GM18867 (cell line): ENCODE data around the gene PCK1.

Source experiments
- ATAC-seq: cut with Tn5 transposase; IDR thresholded peaks from one replicate; pipeline ENCODE4 v1.9.1; 2021; ENCODE audit warnings: mild to moderate bottlenecking, moderate library complexity; ENCODE audit not compliant: unreplicated experiment

PCK1 gene

GRCh38 chr20:57576002-57576401, 15.1 kb downstream of the PCK1 start:
- ATAC-seq: no peak

DNA sequence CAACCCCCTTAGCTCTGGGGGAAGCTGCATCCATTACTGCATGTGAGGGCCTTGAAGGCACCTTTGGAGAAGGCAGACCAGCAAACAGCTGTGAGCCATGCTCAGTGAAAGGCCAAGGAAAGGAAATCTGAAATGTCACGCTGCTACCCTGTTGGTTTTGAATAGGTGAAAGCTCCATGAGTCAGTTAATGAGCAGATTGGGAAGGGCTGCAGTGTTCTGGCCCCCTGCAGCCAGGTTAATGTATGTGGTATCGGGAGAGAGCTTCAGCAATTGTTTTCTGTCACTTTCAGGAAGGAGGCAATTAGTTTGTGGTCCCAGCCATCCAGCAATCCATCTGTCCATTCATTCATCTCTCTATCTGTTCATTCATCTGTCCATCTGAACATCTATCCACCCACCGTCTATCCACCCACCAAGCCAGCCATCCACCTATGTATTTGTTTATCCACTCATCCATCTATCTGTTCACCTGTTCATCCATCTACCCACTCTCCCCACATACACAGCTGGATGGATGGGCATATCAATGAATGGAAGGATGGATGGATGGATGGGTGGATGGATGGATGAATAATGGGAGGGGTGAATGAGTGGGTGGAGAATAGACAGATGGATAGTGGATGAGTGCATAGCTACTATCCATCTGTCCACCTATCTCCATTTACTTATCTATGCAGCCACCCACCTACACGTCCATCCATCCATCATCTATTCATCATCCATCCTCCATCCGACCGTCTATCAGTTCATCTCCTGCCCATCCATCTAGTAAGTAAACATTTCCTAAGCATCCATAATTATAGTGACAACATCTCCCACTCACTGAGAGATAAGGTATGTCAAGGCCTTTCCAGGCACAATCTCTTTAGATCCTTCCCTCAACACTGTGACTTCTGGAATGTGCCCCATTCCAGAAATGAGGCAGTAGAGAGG, 16.0 kb downstream of the PCK1 start:
- ATAC-seq: no peak

DNA sequence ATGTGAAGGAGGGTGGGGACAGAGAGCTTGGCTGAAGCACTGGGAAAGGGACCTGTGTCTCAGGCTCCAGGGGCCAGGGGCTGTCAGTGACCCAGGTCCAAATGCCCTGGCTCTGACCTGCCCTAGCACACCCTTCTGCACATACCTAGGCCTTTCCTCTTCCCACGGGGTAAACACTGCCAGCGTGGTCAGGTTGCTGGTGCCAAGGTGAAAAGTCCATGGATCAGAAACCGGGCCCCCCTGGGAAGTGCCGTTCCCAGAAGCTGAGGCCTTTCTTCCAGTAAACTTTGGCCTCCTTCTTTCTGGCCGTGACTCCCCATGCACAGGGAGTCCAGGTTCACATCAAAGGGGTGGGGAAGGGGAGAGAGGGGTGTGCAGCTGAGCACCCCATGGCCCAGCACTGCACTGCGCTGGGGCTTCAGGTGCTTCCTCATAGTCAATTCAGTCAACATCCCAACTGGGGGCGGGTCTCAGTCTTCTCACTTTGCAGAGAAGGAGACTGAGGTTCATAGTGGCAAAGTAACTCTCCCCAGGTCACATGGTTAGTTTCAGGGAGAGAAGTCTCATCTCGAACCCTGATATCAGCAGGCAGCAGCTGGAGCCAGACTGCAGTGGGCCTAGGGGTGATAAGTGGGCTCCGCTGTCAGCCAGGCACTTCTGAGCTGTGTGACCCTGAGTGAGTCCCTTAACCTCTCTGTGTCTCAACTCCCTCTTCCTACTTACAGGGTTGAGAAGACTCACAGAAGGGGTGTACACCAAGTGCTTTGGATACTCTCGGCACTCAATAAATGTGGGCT, 17.0 kb downstream of the PCK1 start:
- no peak for ATAC-seq

- no peak for ATAC-seq
Measured at GRCh38 chr20:57578476-57579165, 17.7 kb downstream of the PCK1 start.

DNA sequence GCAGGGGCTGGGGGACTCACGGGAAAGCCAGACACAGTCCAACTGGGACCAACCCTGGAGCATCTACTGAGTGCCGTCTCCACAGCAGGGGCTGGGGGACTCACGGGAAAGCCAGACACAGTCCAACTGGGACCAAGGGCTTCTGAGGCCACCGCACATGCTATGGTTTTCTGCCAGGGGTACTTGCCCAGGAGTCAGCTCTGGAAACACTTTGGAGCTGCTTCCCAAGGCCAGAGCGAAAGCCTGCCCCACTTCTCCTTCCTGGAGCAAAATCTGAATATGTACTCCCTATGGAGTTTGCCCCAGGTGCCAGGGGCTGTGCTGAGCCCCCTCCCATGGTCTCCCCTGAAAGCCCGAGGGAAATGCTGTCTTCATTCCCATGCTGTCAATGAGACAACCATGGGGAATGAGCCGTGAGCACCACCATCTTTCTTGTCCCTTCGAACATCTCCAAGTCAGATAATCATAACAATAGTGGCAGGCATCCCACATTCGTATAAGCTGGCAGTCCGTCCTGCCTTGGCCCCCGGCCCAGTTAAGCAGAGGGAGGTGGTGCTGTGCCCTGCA, 18.5 kb downstream of the PCK1 start:
- ATAC-seq: no peak

- no peak for ATAC-seq
Measured at GRCh38 chr20:57579898-57580447, 19.1 kb downstream of the PCK1 start.

DNA sequence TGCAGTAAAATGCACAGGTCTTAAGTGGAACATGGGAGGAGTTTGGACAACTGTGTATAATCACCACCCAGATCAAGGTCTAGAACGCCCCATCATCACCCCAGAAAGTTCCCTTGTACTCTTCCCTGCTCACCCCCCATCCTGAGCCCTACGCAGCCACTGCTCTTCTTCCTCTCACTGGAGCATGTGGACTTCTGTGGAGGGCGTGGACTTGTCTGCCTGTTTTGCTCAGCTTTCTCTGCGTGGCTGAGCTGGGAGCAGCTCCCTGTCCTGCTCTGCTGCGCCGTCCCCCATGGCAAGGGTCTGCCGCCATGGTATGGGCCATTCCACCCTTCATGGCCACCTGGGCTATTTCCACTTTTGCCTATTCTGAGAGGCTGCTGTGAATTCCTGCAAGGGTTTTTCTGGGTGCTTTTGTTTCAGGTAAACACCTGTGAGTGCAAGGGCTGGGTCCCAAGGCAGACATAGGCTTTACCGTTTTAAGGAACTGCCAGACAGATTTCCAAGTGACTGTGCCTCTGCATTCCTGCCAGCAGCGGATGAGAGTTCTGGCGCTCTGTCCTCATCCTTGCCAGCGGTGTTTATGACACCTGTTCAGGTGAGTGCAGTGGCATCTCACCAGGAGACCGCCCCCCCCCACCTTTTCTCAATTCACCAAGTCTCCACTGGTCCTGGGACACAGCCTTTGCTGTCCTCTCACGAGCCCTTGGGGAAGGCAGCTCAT, 19.7 kb downstream of the PCK1 start:
- ATAC-seq: no peak

GRCh38 chr20:57581202-57582028, 20.5 kb downstream of the PCK1 start:
- ATAC-seq: no peak

DNA sequence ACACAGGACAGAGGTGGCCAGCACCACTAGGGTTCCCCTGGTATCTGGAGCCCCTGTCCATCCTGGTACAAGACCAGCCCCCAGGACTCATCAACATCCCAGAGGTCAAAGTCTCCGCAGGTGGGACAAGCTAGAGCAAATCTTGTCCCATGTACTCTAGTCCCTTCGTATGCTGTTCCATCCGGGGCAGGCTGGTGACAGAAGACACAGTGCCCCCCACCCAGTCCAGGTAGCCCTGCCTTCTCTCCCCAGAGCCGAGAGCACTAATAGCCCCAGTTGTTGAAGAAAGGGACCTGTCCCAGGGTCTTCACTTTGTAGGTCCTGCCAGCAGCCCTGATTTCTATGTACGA, 21.1 kb downstream of the PCK1 start:
- no peak for ATAC-seq

- no peak for ATAC-seq
Measured at GRCh38 chr20:57582432-57583288, 21.8 kb downstream of the PCK1 start.

GRCh38 chr20:57583289-57584257, 22.7 kb downstream of the PCK1 start:
- ATAC-seq: no peak

- no peak for ATAC-seq
Measured at GRCh38 chr20:57584768-57585461, 24.0 kb downstream of the PCK1 start.

DNA sequence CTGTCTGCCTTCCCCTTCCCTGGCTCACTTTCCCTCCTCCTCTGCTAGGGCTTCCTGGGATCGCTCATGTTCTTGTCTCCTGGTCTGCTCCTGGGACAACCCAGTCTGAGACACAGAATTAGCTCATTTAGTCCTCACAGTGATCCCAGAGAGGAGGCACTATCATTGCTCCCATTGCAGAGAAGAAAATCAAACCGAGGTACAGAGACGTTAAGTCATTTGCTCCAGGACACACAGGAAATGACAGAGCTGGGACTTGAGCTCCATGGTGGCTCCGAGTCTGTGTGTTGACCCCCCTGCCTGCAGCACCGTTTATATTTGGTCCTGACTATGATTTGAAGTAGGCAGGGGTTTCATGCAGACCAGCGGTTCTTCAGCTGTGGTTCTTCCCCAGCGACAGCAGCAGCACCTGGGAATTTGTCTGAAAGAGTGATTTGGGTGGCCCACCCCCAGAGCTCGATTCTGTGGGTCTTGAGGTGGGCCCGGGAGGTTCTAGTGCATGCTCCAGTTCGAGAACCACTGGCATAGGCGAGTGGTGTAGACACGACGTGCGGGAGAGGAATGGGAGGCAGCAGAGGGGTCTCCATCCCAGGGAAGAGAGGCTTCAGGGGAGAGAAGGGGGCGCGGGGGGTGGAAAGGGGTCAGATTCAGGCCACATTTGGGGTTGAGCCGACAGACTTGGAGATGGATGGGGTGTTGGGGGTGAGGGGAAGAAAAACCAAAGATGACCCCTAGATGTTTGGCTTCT, 24.7 kb downstream of the PCK1 start:
- no peak for ATAC-seq

- no peak for ATAC-seq
Measured at GRCh38 chr20:57586370-57586793, 25.5 kb downstream of the PCK1 start.

DNA sequence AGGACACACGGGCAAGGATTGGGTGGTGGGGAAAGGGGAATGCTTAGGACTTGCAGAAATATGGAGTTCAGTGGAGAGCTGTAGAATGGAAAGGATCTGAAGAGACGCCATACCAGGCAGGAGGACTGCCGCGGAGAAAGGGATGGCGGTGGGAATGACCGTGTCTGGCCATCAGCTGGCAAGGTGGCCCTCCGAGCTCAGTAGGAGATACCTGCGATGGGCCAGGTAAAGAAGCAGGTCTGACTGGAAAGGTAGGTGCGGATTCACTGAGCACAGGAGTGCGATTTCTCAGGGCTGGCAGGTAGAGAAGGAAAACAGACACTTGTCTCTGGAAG, 26.0 kb downstream of the PCK1 start:
- ATAC-seq: no peak
